ENCODE results near the gene RFX1. TPM values are rescaled to one million over a fixed set of nuclear protein-coding genes. Genes with fewer than 3 reads are reported as not detected.
"Not testable (repeated sequence)": the region's sequence is repeated elsewhere in the genome, so short reads cannot be mapped to it uniquely, and the experiment has no call there.

RFX1 gene
- total and polyA plus RNA-seq, 8 donors, result 5.5 to 55.6 (median 7.6) TPM

DNA sequence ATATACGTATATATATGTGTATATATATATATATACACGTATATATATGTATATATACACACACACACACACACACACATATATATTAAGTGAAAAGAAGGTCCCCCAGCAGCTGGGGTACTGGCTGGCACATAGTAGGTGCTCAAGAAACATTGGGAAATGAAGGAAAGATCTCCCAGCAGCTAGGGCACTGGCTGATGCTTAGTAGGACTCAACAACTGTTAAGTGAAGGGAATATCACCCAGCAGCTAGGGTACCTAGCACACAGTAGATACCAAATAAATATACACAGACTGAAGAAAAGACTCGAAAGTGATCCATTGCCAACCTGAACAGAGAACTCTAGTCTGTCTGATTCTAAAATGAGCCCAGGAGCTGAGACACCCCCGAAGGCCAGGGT lies 80.1 kb downstream of the RFX1 start:
- no peak overlapping the region for H3K27ac ChIP-seq
- ATAC-seq, result no peak
- WGBS, 2 donors, result 83 to 86% methylated on average over 4 of the region's 4 CpGs

DNA sequence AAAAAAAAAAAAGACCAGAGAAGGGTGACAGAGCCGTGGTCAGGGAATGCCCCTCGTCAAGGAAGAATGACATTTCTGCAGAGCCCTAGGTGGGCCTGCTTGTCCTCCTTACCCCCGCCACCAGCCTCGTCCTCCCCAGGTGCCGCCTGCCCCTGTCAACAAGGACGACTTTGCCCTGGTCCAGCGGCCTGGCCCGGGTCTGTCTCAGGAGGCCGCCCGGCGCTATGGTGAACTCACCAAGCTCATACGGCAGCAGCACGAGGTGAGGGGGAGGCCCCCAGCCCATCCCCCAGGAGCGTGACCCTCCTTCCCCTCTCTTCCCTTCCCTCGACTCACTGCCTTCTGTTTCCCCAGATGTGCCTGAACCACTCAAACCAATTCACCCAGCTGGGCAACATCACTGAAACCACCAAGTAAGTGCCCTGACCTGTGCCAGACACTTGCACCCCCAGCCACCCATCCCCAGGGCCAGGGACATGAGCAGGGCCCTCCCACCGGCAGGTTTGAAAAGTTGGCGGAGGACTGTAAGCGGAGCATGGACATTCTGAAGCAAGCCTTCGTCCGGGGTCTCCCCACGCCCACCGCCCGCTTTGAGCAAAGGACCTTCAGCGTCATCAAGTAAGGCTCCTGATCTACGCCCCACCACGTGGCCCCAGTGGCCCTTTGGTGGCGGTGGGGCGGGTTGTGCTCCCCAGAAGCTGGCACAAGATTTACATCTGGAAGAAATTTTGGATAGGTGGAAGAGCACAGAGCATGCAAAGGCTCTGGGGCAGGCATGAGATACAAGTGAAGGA lies 82.7 kb downstream of the RFX1 start:
- H3K4me1 ChIP-seq, result no peaks in the 10 kb centered on the region
- H3K4me3 ChIP-seq, result no peak overlapping the region
- H3K27me3 ChIP-seq, result no peaks in the 10 kb centered on the region
- DNase-seq (peak in 1 of 6 donors; percentile 68), FAIRE-seq (no peak), ATAC-seq (no peak)
- TF ChIP-seq, protein P1, sequence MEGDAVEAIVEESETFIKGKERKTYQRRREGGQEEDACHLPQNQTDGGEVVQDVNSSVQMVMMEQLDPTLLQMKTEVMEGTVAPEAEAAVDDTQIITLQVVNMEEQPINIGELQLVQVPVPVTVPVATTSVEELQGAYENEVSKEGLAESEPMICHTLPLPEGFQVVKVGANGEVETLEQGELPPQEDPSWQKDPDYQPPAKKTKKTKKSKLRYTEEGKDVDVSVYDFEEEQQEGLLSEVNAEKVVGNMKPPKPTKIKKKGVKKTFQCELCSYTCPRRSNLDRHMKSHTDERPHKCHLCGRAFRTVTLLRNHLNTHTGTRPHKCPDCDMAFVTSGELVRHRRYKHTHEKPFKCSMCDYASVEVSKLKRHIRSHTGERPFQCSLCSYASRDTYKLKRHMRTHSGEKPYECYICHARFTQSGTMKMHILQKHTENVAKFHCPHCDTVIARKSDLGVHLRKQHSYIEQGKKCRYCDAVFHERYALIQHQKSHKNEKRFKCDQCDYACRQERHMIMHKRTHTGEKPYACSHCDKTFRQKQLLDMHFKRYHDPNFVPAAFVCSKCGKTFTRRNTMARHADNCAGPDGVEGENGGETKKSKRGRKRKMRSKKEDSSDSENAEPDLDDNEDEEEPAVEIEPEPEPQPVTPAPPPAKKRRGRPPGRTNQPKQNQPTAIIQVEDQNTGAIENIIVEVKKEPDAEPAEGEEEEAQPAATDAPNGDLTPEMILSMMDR (IDR thresholded peaks at IDR 0.05), result no peak
- 93 to 96% methylated on average over 28 of the region's 28 CpGs for WGBS, 2 donors
- no peaks in the 10 kb centered on the region for H3K9me3 ChIP-seq
- H3K36me3 ChIP-seq, result peaks cover 0 to 66% (median 30%) of the 10 kb centered on the region in 3 donors
- intact Hi-C loops (cut with DNase I), result no loop called here
- H3K27ac ChIP-seq, result no peak overlapping the region

More for the DNA sequence above, 80.1 kb downstream of the RFX1 start:
- Histone ChIP-seq H3K9me3 (no peaks in the 10 kb centered on the region), H3K4me1 (no peaks in the 10 kb centered on the region), H3K4me3 (no peak overlapping the region), H3K36me3 (peaks cover 0 to 41% (median 18%) of the 10 kb centered on the region in 3 donors), H3K27me3 (no peaks in the 10 kb centered on the region)
- FAIRE-seq, result no peak
- DNase-seq, result no peak
- TF ChIP-seq, protein P1 (IDR thresholded peaks at IDR 0.05), result no peak
- intact Hi-C loops (cut with DNase I), result no loop called here

DNA sequence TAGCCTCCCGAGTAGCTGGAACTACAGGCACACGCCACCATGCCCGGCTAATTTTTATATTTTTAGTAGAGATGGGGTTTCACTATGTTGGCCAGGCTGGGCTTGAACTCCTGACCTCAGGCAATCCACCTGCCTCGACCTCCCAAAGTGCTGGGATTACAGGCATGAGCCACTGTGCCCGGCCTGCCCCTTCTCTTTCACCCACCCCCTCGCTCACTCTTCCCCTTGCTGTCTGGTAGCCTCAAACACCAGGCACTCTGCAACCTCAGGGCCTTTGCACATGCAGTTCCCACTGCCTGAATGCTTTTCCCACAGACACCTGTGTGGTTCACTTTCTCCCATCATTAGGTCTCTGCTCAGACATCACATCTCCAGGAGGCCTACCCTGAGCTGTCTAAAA lies 84.0 kb downstream of the RFX1 start:
- ATAC-seq; H3K27ac ChIP-seq; H3K4me1 ChIP-seq; FAIRE-seq; H3K9me3 ChIP-seq; H3K27me3 ChIP-seq; DNase-seq; H3K4me3 ChIP-seq; intact Hi-C loops (cut with DNase I): not testable (repeated sequence)
- peaks cover 0 to 67% (median 30%) of the 10 kb centered on the region in 3 donors for H3K36me3 ChIP-seq
- WGBS, 2 donors, result 94 to 96% methylated on average over 6 of the region's 6 CpGs

DNA sequence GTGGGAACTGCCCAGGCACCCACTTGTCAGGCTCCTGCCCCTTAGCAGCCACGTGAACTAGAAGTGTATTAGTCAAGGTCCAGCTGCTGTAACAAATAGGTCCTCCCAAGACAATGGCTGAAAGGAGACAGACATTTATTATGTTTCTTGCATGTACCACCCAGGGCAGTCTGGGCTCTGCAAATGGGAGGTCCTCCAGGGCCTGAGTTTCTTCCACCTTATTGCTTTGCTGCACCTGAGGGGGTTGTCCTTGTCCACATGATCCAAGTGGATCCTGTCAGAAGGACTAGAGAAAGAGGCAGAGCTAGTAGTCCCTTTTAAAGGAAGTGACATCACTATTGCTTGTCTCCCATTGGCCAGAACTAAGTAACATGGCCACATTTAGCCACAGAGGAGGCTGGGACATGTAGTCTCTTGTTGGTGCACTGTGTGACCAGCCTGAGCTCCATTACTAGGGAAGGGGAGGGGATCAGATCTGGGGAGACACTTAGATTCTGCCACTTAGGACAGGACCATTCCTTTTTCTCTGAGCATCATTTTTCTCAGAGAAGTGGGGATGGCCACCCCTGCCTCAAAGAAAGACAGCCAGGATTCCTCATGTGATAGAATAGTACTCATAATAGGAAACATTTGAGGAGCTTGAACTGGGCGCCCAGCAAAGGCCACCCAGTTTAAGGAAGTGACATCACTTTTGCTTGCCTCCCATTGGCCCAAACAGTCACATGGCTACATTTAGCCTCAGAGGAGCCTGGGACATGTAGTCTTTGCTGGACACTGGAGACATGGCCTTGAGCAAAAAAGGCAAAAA lies 85.0 kb downstream of the RFX1 start:
- TF ChIP-seq, protein P1 (IDR thresholded peaks at IDR 0.05), result no peak
- intact Hi-C loops (cut with DNase I), result no loop called here
- Histone ChIP-seq H3K4me1 (no peaks in the 10 kb centered on the region), H3K27ac (no peak overlapping the region), H3K9me3 (no peaks in the 10 kb centered on the region), H3K36me3 (peaks cover 0 to 69% (median 30%) of the 10 kb centered on the region in 3 donors), H3K27me3 (no peaks in the 10 kb centered on the region), H3K4me3 (no peak overlapping the region)
- no peak for DNase-seq
- ATAC-seq, result peak; percentile 53 to 79 (median 66)
- 90 to 98% methylated on average over 2 of the region's 2 CpGs for WGBS, 2 donors
- FAIRE-seq, result no peak

DNA sequence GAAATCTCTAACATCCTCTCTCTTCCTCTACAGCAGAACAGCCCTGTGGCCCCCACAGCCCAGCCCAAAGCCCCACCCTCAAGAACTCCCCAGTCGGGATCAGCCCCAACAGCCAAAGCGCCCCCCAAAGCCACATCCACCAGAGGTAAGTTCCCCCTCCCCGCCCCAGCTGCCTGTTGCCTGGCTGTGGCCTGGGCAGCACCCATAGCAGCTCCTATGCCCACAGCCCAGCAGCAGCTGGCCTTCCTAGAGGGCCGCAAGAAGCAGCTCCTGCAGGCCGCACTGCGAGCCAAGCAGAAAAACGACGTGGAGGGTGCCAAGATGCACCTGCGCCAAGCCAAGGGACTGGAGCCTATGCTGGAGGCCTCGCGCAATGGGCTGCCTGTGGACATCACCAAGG lies 85.6 kb downstream of the RFX1 start:
- 98 to 99% methylated on average over 10 to 11 of the region's 11 CpGs for WGBS, 2 donors
- Histone ChIP-seq H3K4me3 (no peak overlapping the region), H3K4me1 (no peaks in the 10 kb centered on the region), H3K36me3 (peaks cover 5 to 69% (median 30%) of the 10 kb centered on the region in 3 donors), H3K27me3 (no peaks in the 10 kb centered on the region), H3K27ac (no peak overlapping the region), H3K9me3 (no peaks in the 10 kb centered on the region)
- intact Hi-C loops (cut with DNase I), result no loop called here
- TF ChIP-seq, protein P1 (IDR thresholded peaks at IDR 0.05), result no peak
- ATAC-seq (no peak), FAIRE-seq (no peak), DNase-seq (peak in 1 of 6 donors; percentile 65)
